HCT116 (cell line): ENCODE measurements around the gene SORCS2. TPM values are rescaled to one million over a fixed set of nuclear protein-coding genes. Genes with fewer than 3 reads are reported as not detected.

ENCODE experiments used
- ATAC-seq: fragments of 200-7000 bp; cut with Tn5 transposase; 2 replicates; pipeline ENCODE4 v1.9.1; 2020; ENCODE audit warnings: mild to moderate bottlenecking, moderate library complexity
- BruUV-seq: library from RNA; stranded (reverse); fragments of 400-500 nt; replicated peaks from 2 replicates; lab custom pipeline; 2021; lab: Mats Ljungman, UMichigan
- CTCF ChIA-PET: fragments of 300-600 bp; sonication (Branson Sonifier 250); formaldehyde crosslinking; loops from one replicate; lab custom pipeline; 2021; ENCODE audit warnings: antibody characterized with exemption; lab: Charles Lee
- POLR2A ChIA-PET: fragments of 300-600, 350-600 bp; sonication (Branson Sonifier 250); formaldehyde crosslinking; loops from one replicate; lab custom pipeline; 2021; ENCODE audit warnings: antibody characterized with exemption; lab: Charles Lee
- RAD21 ChIA-PET, 2 experiments: fragments of 300-600 bp; sonication (Branson Sonifier 250); formaldehyde crosslinking; loops; one replicate each; lab custom pipeline; 2023; ENCODE audit warnings: low total read pairs in 2 of 2; ENCODE audit not compliant: uncharacterized antibody in 2 of 2, unreplicated experiment in 2 of 2, low non-redundant PET in 1 of 2; lab: Charles Lee
- DNase-seq: peaks from one replicate; pipeline ENCODE4 v3.0.0-alpha.2; 2010; ENCODE audit warnings: low read depth, low spot score
- H2AFZ ChIP-seq: fragments of 200-600 bp; shearing (Covaris generic), sonication (generic); 2 replicates; pipeline ENCODE4 v1.6.1; 2017; ENCODE audit warnings: low read depth, mixed run types, mixed read lengths, antibody characterized with exemption, low read length; ENCODE audit not compliant: poor library complexity, severe bottlenecking
- H3K27ac ChIP-seq: 2 replicates; pipeline ENCODE4 v1.5.1; 2012; ENCODE audit warnings: low read depth, low read length
- H3K27me3 ChIP-seq: fragments of 200-600 bp; sonication (generic); 2 replicates; pipeline ENCODE4 v1.6.1; 2016; ENCODE audit warnings: mixed run types, low read length, mixed read lengths; ENCODE audit not compliant: insufficient read depth
- H3K36me3 ChIP-seq, 2 experiments: fragments of 200-500 bp in 1 of 2; fragments of 200-600 bp in 1 of 2; sonication (Bioruptor generic) in 1 of 2; sonication (generic) in 1 of 2; 2 replicates each; pipeline versions ENCODE4 v1.5.1 to v1.6.1; 2014 to 2016; ENCODE audit warnings: low read length in 2 of 2, inconsistent platforms in 1 of 2, mixed read lengths in 1 of 2, mixed run types in 1 of 2; ENCODE audit not compliant: insufficient read depth in 2 of 2, control insufficient read depth in 1 of 2
- H3K4me1 ChIP-seq, 2 experiments: fragments of 200-600 bp in 1 of 2; sonication (generic) in 1 of 2; 2 replicates each; pipeline versions ENCODE4 v1.5.1 to v1.6.1; 2012 to 2017; ENCODE audit warnings: low read length in 2 of 2, inconsistent platforms in 1 of 2, mild to moderate bottlenecking in 1 of 2, mixed read lengths in 1 of 2, mixed run types in 1 of 2, moderate library complexity in 1 of 2; ENCODE audit not compliant: insufficient read depth in 2 of 2, control insufficient read depth in 1 of 2
- H3K4me2 ChIP-seq: fragments of 200-600 bp; sonication (generic); 2 replicates; pipeline ENCODE4 v1.6.1; 2017; ENCODE audit warnings: mixed run types, low read length, mixed read lengths
- H3K4me3 ChIP-seq, 2 experiments: fragments of 200-600 bp in 1 of 2; sonication (generic) in 1 of 2; replicated peaks in 1 of 2; 2 replicates each; pipeline ENCODE4 v1.5.1; 2011 to 2016; ENCODE audit warnings: low read length in 2 of 2, control low read depth in 1 of 2, low read depth in 1 of 2, mild to moderate bottlenecking in 1 of 2, mixed read lengths in 1 of 2, mixed run types in 1 of 2
- H3K79me2 ChIP-seq: fragments of 200-600 bp; sonication (generic); 2 replicates; pipeline ENCODE4 v1.6.1; 2017; ENCODE audit warnings: mild to moderate bottlenecking, mixed run types, low read length, moderate library complexity, mixed read lengths; ENCODE audit not compliant: insufficient read depth
- H3K9ac ChIP-seq: fragments of 200-600 bp; sonication (generic); 2 replicates; pipeline ENCODE4 v1.6.1; 2016; ENCODE audit warnings: low read length, mixed read lengths
- H3K9me2 ChIP-seq: fragments of 200-600 bp; sonication (generic), shearing (Covaris generic); 2 replicates; pipeline ENCODE4 v1.6.1; 2017; ENCODE audit warnings: mixed run types, mild to moderate bottlenecking, moderate library complexity; ENCODE audit not compliant: insufficient read depth
- H3K9me3 ChIP-seq, 2 experiments: fragments of 200-500 bp in 1 of 2; fragments of 200-600 bp in 1 of 2; sonication (Bioruptor generic) in 1 of 2; sonication (generic) in 1 of 2; 2 replicates each; pipeline ENCODE4 v1.6.1; 2014 to 2017; ENCODE audit warnings: low read length in 2 of 2, mixed read lengths in 2 of 2, inconsistent platforms in 1 of 2, low read depth in 1 of 2, mild to moderate bottlenecking in 1 of 2, mixed run types in 1 of 2, moderate library complexity in 1 of 2; ENCODE audit not compliant: control insufficient read depth in 1 of 2, insufficient read depth in 1 of 2
- H4K20me1 ChIP-seq: fragments of 200-600 bp; sonication (generic), shearing (Covaris generic); 2 replicates; pipeline ENCODE4 v1.6.1; 2017; ENCODE audit warnings: mixed run types, mild to moderate bottlenecking, moderate library complexity; ENCODE audit not compliant: insufficient read depth
- ATF3 ChIP-seq: IDR thresholded peaks from 2 replicates; pipeline ENCODE4 v1.6.1; 2012
- CTCF ChIP-seq, 3 experiments: fragments of 200-600 bp in 1 of 3; sonication (generic) in 1 of 3; IDR thresholded peaks in 2 of 3; conservative IDR thresholded peaks in 1 of 3; 2 replicates each; pipeline ENCODE4 v1.5.1; 2012 to 2017; ENCODE audit warnings: low read depth in 2 of 3, low read length in 2 of 3, antibody characterized with exemption in 1 of 3, borderline replicate concordance in 1 of 3, control low read depth in 1 of 3, mild to moderate bottlenecking in 1 of 3, mixed read lengths in 1 of 3, mixed run types in 1 of 3, moderate library complexity in 1 of 3; ENCODE audit not compliant: insufficient read depth in 1 of 3
- EZH2 ChIP-seq: fragments of 200-600 bp; sonication (generic); IDR thresholded peaks from 2 replicates; pipeline ENCODE4 v1.6.1; 2017; ENCODE audit warnings: antibody characterized with exemption, mixed run types
- EZH2phosphoT487 ChIP-seq: fragments of 200-600 bp; IDR thresholded peaks from 2 replicates; pipeline ENCODE4 v1.6.1; 2018; ENCODE audit warnings: antibody characterized with exemption, borderline replicate concordance
- JUND ChIP-seq: IDR thresholded peaks from 2 replicates; pipeline ENCODE4 v1.6.1; 2012
- MAX ChIP-seq: IDR thresholded peaks from 2 replicates; pipeline ENCODE4 v1.6.1; 2012
- POLR2A ChIP-seq: IDR thresholded peaks from 2 replicates; pipeline ENCODE4 v1.7.0; 2011; ENCODE audit warnings: borderline replicate concordance; ENCODE audit not compliant: insufficient read depth, insufficient read length; ENCODE audit errors: extremely low read depth
- SIN3A ChIP-seq: IDR thresholded peaks from 2 replicates; pipeline ENCODE4 v1.6.1; 2012; ENCODE audit warnings: low read depth
- SP1 ChIP-seq: IDR thresholded peaks from 2 replicates; pipeline ENCODE4 v1.6.1; 2012; ENCODE audit warnings: low read depth
- SRF ChIP-seq: IDR thresholded peaks from 2 replicates; pipeline ENCODE4 v1.6.1; 2012; ENCODE audit warnings: low read depth
- YY1 ChIP-seq: IDR thresholded peaks from 2 replicates; pipeline ENCODE4 v1.6.1; 2011; ENCODE audit warnings: low read length, low read depth, moderate library complexity, mild to moderate bottlenecking; ENCODE audit not compliant: insufficient replicate concordance; ENCODE audit errors: extremely low read depth
- intact Hi-C: fragments of 100-400 bp; cut with micrococcal nuclease; formaldehyde crosslinking; loops from 2 replicates; pipeline ENCODE4 v1.10.0; 2022
- total RNA-seq: library from RNA; stranded (reverse); gene quantifications from one replicate; pipeline ENCODE4 v1.2.1, GENCODE V29; 2021; ENCODE audit not compliant: unreplicated experiment
- TF ChIP-seq, protein P1 (sequence below): IDR thresholded peaks from 2 replicates; pipeline ENCODE4 v1.6.1; 2012; ENCODE audit warnings: low read depth

SORCS2 gene
- total RNA-seq, 1 experiment from 2014 or later: 0.37 TPM

- no peak overlapping the region for H2AFZ ChIP-seq
- ChIA-PET CTCF (no interaction called here), POLR2A (no interaction called here), RAD21 (no interaction called here)
- H3K4me1 ChIP-seq: no peaks in the 10 kb centered on the region
- no peaks in the 10 kb centered on the region for H3K79me2 ChIP-seq
- no peak for TF ChIP-seq YY1
- TF ChIP-seq CTCF (IDR thresholded peaks at IDR 0.05 in 2 of 3, conservative IDR thresholded peaks at IDR 0.05 in 1 of 3; ENCODE audit: borderline replicate concordance in 1 of 3, insufficient read depth in 1 of 3, low read depth in 2 of 3, low read length in 2 of 3): no peak
- no peak for TF ChIP-seq EZH2phosphoT487
- TF ChIP-seq SP1: no peak
- H3K9ac ChIP-seq: no peak overlapping the region
- H3K9me3 ChIP-seq: peaks cover 4 to 8% of the 10 kb centered on the region in 2 experiments; a peak in 3 of 4 replicates
- no TSS peak for BruUV-seq
- no peak for ATAC-seq
- no peak overlapping the region for H3K27ac ChIP-seq
- H4K20me1 ChIP-seq: no peaks in the 10 kb centered on the region
- H3K4me3 ChIP-seq: no peak overlapping the region
- H3K4me2 ChIP-seq: no peak overlapping the region
- no peaks in the 10 kb centered on the region for H3K27me3 ChIP-seq
- no peaks in the 10 kb centered on the region for H3K9me2 ChIP-seq
- H3K36me3 ChIP-seq: no peaks in the 10 kb centered on the region
- DNase-seq: no peak
- intact Hi-C loops: no loop called here
Measured at GRCh38 chr4:7239844-7240243, 47.5 kb downstream of the SORCS2 start.

GRCh38 chr4:7240306-7240705, 48.0 kb downstream of the SORCS2 start:
- ATAC-seq (no peak), DNase-seq (no peak)
- ChIA-PET RAD21 (no interaction called here), CTCF (no interaction called here), POLR2A (no interaction called here)
- no peaks in the 10 kb centered on the region for H4K20me1 ChIP-seq
- no peaks in the 10 kb centered on the region for H3K27me3 ChIP-seq
- no peak overlapping the region for H3K4me2 ChIP-seq
- no peak overlapping the region for H3K4me3 ChIP-seq
- H3K9ac ChIP-seq: no peak overlapping the region
- H3K9me2 ChIP-seq: no peaks in the 10 kb centered on the region
- no peak overlapping the region for H2AFZ ChIP-seq
- peaks cover 4 to 8% of the 10 kb centered on the region in 2 experiments; a peak in 3 of 4 replicates for H3K9me3 ChIP-seq
- no peak overlapping the region for H3K27ac ChIP-seq
- no peaks in the 10 kb centered on the region for H3K4me1 ChIP-seq
- no peaks in the 10 kb centered on the region for H3K36me3 ChIP-seq
- no TSS peak for BruUV-seq
- H3K79me2 ChIP-seq: no peaks in the 10 kb centered on the region
- TF ChIP-seq ATF3 (no peak), SIN3A (no peak), MAX (no peak), SRF (no peak), JUND (no peak), POLR2A (no peak), EZH2 (no peak)
- TF ChIP-seq, protein P1, sequence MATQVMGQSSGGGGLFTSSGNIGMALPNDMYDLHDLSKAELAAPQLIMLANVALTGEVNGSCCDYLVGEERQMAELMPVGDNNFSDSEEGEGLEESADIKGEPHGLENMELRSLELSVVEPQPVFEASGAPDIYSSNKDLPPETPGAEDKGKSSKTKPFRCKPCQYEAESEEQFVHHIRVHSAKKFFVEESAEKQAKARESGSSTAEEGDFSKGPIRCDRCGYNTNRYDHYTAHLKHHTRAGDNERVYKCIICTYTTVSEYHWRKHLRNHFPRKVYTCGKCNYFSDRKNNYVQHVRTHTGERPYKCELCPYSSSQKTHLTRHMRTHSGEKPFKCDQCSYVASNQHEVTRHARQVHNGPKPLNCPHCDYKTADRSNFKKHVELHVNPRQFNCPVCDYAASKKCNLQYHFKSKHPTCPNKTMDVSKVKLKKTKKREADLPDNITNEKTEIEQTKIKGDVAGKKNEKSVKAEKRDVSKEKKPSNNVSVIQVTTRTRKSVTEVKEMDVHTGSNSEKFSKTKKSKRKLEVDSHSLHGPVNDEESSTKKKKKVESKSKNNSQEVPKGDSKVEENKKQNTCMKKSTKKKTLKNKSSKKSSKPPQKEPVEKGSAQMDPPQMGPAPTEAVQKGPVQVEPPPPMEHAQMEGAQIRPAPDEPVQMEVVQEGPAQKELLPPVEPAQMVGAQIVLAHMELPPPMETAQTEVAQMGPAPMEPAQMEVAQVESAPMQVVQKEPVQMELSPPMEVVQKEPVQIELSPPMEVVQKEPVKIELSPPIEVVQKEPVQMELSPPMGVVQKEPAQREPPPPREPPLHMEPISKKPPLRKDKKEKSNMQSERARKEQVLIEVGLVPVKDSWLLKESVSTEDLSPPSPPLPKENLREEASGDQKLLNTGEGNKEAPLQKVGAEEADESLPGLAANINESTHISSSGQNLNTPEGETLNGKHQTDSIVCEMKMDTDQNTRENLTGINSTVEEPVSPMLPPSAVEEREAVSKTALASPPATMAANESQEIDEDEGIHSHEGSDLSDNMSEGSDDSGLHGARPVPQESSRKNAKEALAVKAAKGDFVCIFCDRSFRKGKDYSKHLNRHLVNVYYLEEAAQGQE: no peak
- intact Hi-C loops: no loop called here
